HG03469 (cell line): ENCODE measurements around the gene HLCS.

Experiments used
- ATAC-seq: cut with Tn5 transposase; IDR thresholded peaks from one replicate; pipeline ENCODE4 v1.9.1; 2021; ENCODE audit warnings: mild to moderate bottlenecking, moderate library complexity, moderate number of reproducible peaks; ENCODE audit not compliant: unreplicated experiment

Gene HLCS

GRCh38 chr21:36730291-36731281, 235.9 kb downstream of the HLCS start:
- no peak for ATAC-seq

DNA sequence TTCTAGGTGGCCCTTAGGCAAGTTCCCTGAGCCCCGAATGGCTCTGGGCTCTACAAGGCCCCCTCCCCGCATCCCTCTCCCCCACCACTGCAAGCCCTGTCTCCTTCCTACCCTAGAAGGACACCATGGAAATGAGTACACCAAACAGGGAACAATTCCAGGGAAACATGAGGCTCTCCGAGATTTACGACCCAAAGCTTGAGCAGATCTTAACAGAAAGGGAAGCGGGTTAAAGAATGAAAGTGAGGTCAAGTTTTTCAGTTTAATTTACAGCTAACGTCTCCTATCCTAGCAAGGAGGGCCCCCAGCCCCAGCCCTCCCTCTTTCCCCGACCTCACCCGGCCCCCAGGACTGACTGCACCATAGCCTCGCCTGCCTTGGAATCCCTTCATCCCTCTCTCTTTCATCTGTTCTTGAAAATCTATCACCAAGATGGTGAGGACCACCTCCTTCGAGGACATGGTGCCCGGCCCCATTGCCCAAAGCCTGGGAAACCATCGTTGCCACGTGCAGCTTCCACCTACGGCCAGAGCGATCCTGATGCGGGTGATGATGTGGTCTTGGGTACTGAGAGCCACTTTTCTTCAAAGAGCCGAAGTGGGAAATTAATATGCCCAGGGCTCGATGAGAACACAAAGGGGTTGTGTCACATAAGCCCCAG, 237.0 kb downstream of the HLCS start:
- ATAC-seq, result no peak

DNA sequence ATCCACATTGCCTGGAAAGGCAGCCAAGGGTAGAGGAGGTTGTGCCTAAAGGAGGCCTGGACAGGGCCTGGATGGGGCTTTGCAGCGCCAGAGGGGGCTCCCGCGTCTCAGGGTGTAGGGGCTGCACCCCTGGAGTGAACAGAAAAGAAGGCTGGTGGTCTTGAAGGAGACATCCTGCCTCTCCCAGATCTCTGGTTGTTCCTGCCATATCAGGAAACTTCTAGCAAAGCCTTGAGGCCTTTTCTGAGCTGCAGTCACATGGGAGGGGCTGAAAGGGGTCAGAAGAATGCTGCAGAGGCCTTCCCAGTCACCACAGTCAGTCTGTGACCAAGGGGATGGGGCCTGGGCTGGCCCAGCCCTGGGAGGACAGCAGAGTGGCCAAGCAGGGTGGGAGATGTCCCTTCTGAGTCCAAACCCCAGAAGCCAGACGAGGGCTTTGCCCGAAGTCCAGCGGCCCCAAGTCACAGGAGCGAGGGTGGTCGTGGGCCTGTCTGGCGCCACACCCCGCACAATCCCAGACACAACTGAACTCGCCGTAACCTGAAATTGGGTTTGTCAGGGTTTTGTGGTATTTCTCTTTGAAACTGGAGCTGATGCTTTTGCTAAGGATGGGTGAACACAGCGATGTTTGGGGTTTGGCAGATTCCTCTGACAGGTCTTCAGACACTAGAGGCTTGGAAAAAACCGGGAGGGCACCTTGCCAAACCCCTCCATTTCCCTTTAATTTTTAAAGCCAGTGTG, 237.9 kb downstream of the HLCS start:
- no peak for ATAC-seq

DNA sequence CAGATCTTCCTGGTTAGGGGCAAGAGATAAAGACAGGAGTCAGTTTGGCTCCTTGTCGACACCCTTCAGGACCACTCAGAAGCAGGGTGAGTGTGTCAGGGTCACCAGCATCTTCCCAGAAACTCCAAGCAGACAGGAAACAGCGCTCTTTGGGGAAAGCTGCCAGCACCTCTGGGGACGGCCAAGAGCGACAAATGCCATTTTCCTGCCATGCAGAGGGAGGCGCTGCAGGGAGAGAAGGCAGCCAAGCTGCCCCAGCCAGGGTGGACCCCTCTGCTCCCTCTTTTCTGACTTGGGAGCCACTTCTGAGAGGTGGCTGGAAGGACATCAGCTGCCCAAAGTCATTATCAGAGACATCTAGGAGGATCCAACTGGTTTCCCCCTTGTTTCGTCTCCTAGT, 238.6 kb downstream of the HLCS start:
- ATAC-seq, result no peak

GRCh38 chr21:36725793-36726386, 240.6 kb downstream of the HLCS start:
- ATAC-seq, result no peak

DNA sequence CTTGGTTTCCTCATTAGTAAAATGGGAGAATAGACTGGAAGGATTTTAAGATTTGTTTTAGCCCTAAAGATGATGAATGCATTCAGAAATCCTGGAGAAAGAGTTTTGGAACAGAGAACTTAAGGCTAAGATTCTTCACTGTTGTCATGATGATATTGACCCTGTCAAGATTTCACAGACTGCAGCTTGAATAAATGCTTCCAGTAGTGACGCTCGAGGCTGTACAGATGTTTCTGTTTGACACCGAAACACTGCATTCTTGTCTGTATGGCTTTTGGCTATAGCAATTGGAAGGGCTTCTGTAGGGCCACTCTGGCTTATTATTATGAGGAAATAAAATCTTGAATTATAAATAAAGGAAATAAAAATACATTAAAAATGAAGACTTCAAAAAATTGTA, 241.8 kb downstream of the HLCS start:
- ATAC-seq, result no peak

DNA sequence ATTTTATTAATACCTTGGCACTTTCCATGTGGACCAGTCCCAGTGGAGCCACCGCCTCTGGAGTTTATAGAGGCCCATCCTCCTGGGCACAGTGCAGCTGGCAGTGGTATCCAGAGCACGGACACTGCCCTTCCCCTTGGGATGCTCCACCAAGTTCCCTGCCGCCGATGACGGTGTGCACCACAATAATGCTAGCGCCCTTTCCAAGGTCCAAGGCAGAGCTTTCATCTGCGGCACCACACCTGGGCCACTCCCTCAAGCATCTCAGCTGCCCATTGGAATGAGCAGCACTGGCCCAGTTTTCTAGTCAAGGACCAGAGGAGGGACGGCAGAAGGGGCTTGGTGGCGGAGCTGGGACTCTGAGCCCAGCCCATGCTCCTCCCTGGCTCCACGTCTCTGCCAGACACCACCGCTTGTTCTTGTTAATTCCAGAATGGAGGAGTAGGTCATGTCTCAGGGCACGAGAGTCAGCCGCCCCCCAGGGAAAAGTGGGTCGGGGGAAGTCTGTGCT, 243.0 kb downstream of the HLCS start:
- ATAC-seq, result no peak

DNA sequence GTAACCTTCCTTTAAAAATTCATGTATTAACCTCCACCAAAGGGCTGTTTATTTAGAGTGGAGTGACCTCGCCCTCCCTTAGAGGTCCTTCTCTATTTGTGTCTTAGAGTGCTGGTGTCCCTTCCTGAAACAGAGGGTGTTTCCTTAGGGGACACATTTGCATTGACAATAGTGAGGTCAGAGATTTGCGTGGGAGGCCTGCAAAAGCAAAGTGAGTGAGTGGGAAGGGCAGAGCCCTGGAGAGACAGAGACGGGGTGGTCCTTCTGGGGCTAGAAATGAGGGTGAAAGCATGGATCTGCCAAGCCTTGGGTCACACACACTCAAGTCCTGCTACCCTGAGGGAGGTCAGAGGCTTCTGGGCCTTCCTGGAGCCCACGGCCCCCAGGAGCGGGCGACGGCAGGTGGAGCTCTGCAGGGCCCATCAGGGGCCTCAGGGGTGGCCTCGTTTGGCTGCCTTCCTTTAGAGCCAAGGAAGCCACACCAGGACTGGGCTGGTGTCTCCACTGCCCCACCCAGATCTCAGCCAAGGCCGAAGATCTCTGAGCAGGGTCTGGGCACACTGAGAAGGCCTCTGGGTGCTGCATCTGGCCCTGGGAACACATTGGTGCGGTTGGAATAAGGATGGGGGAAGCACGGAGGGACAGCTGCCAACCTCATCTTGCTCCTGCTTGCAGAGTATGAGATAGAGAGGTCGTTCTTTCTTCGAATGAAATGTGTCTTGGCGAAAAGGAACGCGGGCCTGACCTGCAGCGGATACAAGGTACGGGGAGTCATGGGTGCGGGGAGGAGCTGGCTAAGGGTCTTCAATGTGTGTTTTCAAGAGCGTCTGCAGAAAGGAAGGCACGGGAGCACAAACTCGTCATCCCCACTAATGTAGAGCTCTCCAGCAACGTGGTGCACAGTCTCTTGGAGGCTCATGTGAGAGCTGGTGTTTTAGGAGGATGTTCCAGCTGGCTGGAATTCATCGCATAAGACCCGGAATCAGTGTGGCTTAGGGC, 243.8 kb downstream of the HLCS start:
- no peak for ATAC-seq

- ATAC-seq, result no peak
Measured at GRCh38 chr21:36721817-36722216, 244.7 kb downstream of the HLCS start.

GRCh38 chr21:36719614-36720013, 246.9 kb downstream of the HLCS start:
- no peak for ATAC-seq

- ATAC-seq, result no peak
Measured at GRCh38 chr21:36718951-36719501, 247.4 kb downstream of the HLCS start.

GRCh38 chr21:36717976-36718375, 248.5 kb downstream of the HLCS start:
- no peak for ATAC-seq

- ATAC-seq, result no peak
Measured at GRCh38 chr21:36716836-36717235, 249.6 kb downstream of the HLCS start.

- ATAC-seq, result no peak
Measured at GRCh38 chr21:36716387-36716786, 250.1 kb downstream of the HLCS start.

GRCh38 chr21:36713746-36714145, 252.7 kb downstream of the HLCS start:
- ATAC-seq, result no peak

DNA sequence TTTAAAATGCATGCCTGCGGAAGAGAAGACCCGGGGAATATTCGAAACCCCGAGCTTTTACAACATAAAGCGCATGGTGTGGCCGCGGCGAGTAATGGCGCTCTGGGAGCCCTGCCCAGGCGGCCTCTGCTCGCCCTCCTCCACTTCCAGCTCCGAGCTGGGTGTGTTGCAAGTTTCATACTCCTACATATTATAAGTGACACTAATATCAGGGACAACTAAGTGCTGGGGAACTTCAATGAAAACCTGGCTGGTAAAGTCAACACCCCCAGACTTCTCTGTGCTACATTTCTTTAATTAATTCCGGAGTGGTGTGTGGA, 255.8 kb downstream of the HLCS start:
- no peak for ATAC-seq

DNA sequence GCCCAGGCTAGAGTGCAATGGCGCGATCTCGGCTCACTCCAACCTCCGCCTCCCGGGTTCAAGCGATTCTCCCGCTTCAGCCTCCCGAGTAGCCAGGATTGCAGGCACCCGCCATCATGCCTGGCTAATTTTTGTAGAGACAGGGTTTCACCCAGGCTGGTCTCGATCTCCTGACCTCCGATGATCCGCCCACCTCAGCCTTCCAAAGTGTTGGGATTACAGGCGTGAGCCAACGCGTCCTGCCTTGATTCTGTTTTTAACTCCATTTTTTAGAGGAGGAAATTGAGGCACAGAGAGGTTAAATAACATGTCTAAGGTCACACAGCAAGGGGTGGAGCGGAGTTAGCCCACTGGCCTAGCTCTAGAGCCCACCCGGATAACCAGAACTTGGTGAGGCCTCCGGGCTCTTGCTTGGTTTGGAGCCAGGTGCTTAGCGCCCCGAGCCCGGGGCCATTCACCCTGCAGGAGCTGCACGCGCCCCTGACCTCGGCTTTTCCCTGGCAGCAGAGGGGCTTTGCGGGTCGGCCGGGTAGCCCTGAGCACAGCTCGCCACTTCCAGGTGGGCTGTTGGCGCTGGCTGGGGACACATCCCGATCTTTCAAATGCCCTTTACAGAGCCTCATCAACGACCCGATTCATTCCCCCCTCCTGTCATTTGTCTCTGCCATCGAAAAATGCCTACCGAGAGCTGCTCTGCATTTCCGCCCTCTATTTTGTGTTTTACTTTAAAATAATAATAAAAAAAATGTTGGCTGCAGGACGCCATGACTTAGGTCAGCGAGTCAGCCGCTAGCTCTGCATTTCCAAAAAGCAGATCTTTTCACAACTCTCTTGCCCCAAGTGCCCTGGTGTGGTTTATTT, 256.4 kb downstream of the HLCS start:
- no peak for ATAC-seq

DNA sequence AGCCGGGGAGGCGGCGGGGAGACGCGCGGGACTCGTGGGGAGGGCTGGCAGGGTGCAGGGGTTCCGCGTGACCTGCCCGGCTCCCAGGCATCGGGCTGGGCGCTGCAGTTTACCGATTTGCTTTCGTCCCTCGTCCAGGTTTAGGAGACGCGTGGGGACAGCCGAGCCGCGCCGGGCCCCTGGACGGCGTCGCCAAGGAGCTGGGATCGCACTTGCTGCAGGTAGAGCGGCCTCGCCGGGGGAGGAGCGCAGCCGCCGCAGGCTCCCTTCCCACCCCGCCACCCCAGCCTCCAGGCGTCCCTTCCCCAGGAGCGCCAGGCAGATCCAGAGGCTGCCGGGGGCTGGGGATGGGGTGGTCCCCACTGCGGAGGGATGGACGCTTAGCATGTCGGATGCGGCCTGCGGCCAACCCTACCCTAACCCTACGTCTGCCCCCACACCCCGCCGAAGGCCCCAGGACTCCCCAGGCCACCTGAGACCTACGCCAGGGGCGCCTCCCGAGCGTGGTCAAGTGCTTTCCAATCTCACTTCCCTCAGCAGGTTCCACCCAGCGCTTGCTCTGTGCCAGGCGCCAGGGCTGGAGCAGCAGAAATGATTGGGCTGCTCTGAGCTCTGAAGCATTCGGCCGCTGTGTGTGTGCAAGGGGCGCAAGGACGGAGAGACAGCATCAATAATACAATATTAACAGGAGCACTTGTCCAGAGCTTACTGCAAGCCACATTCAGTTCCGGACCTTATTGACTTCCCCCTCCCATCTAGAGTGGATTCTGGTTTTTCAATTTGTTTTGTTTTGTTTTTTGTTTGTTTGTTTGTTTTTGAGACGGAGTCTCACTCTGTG, 257.2 kb downstream of the HLCS start:
- no peak for ATAC-seq
